OCI-LY7 (cell line): Measurements from ENCODE around the gene NELFCD.

ENCODE experiments used
- EZH2phosphoT487 ChIP-seq: fragments of 200-600 bp; sonication (generic); IDR thresholded peaks from 2 replicates; pipeline ENCODE4 v1.6.1; 2018; ENCODE audit warnings: low read depth, borderline replicate concordance, mild to moderate bottlenecking, mixed run types, antibody characterized with exemption, low read length, moderate library complexity, mixed read lengths
- TF ChIP-seq, protein P1 (sequence below): fragments of 200-600 bp; sonication (generic); conservative IDR thresholded peaks from 2 replicates; pipeline ENCODE4 v1.5.1; 2014; ENCODE audit warnings: mild to moderate bottlenecking, antibody characterized with exemption, low read length, moderate library complexity, mixed read lengths

GRCh38 chr20:58981628-58982364 is 740 bp downstream of the NELFCD start:
- TF ChIP-seq, protein P1, sequence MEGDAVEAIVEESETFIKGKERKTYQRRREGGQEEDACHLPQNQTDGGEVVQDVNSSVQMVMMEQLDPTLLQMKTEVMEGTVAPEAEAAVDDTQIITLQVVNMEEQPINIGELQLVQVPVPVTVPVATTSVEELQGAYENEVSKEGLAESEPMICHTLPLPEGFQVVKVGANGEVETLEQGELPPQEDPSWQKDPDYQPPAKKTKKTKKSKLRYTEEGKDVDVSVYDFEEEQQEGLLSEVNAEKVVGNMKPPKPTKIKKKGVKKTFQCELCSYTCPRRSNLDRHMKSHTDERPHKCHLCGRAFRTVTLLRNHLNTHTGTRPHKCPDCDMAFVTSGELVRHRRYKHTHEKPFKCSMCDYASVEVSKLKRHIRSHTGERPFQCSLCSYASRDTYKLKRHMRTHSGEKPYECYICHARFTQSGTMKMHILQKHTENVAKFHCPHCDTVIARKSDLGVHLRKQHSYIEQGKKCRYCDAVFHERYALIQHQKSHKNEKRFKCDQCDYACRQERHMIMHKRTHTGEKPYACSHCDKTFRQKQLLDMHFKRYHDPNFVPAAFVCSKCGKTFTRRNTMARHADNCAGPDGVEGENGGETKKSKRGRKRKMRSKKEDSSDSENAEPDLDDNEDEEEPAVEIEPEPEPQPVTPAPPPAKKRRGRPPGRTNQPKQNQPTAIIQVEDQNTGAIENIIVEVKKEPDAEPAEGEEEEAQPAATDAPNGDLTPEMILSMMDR, result no peak
- TF ChIP-seq EZH2phosphoT487, result no peak
